ENCODE results near the gene LMX1A.

Gene LMX1A

DNA sequence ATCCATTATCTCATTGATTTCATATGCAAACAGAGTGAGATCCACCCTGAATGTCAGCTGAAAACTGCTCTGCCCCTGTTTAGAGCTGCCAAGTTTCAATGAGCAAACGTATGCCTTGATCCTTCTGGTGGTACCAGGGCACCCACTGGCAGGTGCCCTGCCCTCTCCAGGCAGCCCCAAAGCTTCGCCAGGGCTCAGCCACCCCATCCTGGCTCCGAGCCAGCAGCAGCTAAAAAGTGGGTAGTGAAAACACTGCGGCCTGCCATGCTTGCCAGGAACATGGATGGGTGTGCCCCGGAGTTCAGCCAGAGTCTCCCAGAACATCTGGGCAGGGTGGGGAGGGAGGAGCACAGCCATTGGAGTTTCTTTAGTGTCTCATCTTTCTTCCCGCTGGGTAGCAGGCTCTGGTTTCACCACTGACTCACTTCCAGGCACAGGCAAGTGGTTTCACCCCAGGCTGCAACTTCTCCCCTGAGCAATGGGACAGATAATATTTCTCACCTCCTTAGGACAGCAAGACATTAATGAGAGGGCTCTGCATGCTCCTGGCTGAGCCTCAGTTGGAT lies 8.1 kb upstream of the LMX1A start:
- H3K9me3 ChIP-seq (ENCODE audit: control insufficient read depth, insufficient read depth, low read depth, low read length), result no peaks in the 10 kb centered on the region
- H3K4me1 ChIP-seq (ENCODE audit: control insufficient read depth, insufficient read depth, low read length), result peaks cover 3% of the 10 kb centered on the region; the same call in 1 of the 2 replicates
- H3K27me3 ChIP-seq (ENCODE audit: control insufficient read depth, insufficient read depth, low read length), result peaks cover 44% of the 10 kb centered on the region
- H3K9ac ChIP-seq (ENCODE audit: low read length), result no peak overlapping the region
- no peak overlapping the region for H3K4me3 ChIP-seq (ENCODE audit: low read depth, low read length)
- H3K27ac ChIP-seq (ENCODE audit: low read depth, low read length), result no peak overlapping the region
- H3K36me3 ChIP-seq (ENCODE audit: control insufficient read depth, insufficient read depth, low read length), result no peaks in the 10 kb centered on the region

DNA sequence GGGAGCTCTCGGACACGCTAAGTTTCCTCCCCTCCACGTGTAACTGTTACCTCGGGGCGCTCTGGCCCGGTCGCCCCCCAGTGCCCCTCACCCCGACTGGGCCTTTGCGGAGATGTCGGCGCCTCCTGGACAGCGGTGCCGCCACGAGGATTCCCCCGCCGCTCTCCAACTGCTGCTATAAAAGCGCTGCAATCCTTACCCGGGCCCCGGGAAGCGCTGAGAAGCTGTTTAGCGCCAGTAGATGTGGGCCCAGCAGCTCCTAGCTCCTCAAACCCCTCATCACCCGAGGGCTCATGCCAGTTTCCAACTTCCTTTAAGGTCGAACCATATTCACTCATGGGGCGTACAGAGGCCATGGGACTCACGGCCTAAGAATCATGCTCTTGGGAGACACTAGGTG lies 361 bp upstream of the LMX1A start:
- Histone ChIP-seq H3K4me1 (ENCODE audit: control insufficient read depth, insufficient read depth, low read length) (peaks cover 36% of the 10 kb centered on the region), H3K27me3 (ENCODE audit: control insufficient read depth, insufficient read depth, low read length) (peaks cover 99% of the 10 kb centered on the region), H3K4me3 (ENCODE audit: low read depth, low read length) (peak overlapping the region; percentile 67), H3K36me3 (ENCODE audit: control insufficient read depth, insufficient read depth, low read length) (no peaks in the 10 kb centered on the region), H3K9ac (ENCODE audit: low read length) (no peak overlapping the region), H3K9me3 (ENCODE audit: control insufficient read depth, insufficient read depth, low read depth, low read length) (no peaks in the 10 kb centered on the region), H3K27ac (ENCODE audit: low read depth, low read length) (no peak overlapping the region)

- Histone ChIP-seq H3K4me1 (ENCODE audit: control insufficient read depth, insufficient read depth, low read length) (peaks cover 48% of the 10 kb centered on the region), H3K9ac (ENCODE audit: low read length) (no peak overlapping the region), H3K27me3 (ENCODE audit: control insufficient read depth, insufficient read depth, low read length) (peaks cover 99% of the 10 kb centered on the region), H3K27ac (ENCODE audit: low read depth, low read length) (no peak overlapping the region), H3K36me3 (ENCODE audit: control insufficient read depth, insufficient read depth, low read length) (no peaks in the 10 kb centered on the region), H3K9me3 (ENCODE audit: control insufficient read depth, insufficient read depth, low read depth, low read length) (no peaks in the 10 kb centered on the region), H3K4me3 (ENCODE audit: low read depth, low read length) (peak overlapping the region; percentile 67)
These were observed 1.2 kb downstream of the LMX1A start for GRCh38 chr1:165355139-165355976.

DNA sequence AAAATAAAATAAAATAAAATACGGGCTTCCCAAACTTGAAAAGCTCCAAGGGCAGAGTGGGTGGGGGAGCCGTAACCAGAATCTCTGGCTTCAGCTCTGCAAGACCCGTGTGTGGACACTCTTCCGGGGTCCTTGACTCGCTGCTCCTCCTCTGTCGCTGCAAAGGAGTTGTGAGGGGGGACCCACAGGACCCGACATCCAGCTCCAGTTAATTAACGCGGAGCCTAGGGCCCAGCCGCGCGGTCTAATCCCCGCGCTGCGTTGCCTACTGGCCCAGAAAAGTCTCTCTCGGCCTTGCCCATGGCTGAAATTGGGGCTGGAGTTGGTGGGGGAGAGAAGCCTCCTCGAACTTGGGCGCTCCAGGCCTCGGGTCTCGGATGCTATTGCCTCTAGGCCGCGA lies 1.8 kb downstream of the LMX1A start:
- H3K4me3 ChIP-seq (ENCODE audit: low read depth, low read length), result peak overlapping the region; percentile 67
- H3K27me3 ChIP-seq (ENCODE audit: control insufficient read depth, insufficient read depth, low read length), result peaks cover 99% of the 10 kb centered on the region
- H3K9ac ChIP-seq (ENCODE audit: low read length), result no peak overlapping the region
- H3K4me1 ChIP-seq (ENCODE audit: control insufficient read depth, insufficient read depth, low read length), result peaks cover 48% of the 10 kb centered on the region
- no peak overlapping the region for H3K27ac ChIP-seq (ENCODE audit: low read depth, low read length)
- H3K36me3 ChIP-seq (ENCODE audit: control insufficient read depth, insufficient read depth, low read length), result no peaks in the 10 kb centered on the region
- H3K9me3 ChIP-seq (ENCODE audit: control insufficient read depth, insufficient read depth, low read depth, low read length), result no peaks in the 10 kb centered on the region

DNA sequence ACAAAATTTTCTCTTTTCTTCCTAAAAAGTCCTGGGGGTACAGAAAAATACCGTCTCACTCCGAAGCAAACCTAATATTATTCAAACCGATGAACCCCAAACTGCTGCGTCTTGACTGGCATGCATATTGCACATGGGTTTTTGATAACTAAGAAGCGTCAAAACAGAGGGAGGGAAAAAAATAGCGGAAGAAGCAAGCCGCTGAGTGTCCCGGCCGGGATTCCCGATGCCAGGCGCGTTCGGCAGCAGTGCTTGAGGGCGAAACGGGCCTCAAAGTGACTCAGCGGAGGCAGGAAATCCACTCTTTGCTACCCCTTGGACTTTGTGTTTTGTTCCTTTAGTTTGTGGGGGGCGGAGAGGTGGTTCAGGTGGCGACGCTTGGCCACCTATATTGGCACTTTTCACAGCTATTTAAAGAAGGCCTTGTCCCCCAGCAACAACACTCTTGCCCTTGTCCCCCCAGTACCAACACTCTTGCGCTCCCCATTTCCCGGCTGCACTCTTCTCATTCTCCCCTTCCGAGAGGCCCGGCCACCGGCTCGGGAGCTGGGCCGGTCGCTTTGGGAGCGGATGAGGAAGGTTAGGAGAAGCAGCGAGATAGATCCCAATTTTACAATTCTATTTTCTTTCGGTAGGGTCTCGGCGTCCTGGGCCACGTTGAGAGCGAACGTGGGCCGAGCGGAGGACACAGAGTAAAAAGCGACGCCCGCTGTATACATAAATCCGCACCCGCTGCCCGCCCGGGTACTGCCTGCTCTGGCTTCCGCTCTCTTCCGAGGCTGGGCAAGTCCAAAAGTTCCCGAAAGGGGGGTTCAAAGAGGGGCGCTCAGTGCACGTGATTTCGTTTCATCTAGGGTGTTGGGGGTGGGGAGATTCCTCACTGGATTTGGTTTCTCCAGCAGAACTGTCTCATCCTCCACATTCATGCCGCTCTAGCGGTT lies 2.5 kb downstream of the LMX1A start:
- peaks cover 48% of the 10 kb centered on the region for H3K4me1 ChIP-seq (ENCODE audit: control insufficient read depth, insufficient read depth, low read length)
- H3K4me3 ChIP-seq (ENCODE audit: low read depth, low read length), result peak overlapping the region; percentile 67
- no peak overlapping the region for H3K27ac ChIP-seq (ENCODE audit: low read depth, low read length)
- H3K27me3 ChIP-seq (ENCODE audit: control insufficient read depth, insufficient read depth, low read length), result peaks cover 100% of the 10 kb centered on the region
- no peaks in the 10 kb centered on the region for H3K36me3 ChIP-seq (ENCODE audit: control insufficient read depth, insufficient read depth, low read length)
- no peak overlapping the region for H3K9ac ChIP-seq (ENCODE audit: low read length)
- H3K9me3 ChIP-seq (ENCODE audit: control insufficient read depth, insufficient read depth, low read depth, low read length), result no peaks in the 10 kb centered on the region

GRCh38 chr1:165352442-165353293 lies 3.8 kb downstream of the LMX1A start:
- H3K9me3 ChIP-seq (ENCODE audit: control insufficient read depth, insufficient read depth, low read depth, low read length), result no peaks in the 10 kb centered on the region
- H3K9ac ChIP-seq (ENCODE audit: low read length), result no peak overlapping the region
- peaks cover 53% of the 10 kb centered on the region for H3K4me1 ChIP-seq (ENCODE audit: control insufficient read depth, insufficient read depth, low read length)
- H3K4me3 ChIP-seq (ENCODE audit: low read depth, low read length), result peak overlapping the region; percentile 61
- H3K36me3 ChIP-seq (ENCODE audit: control insufficient read depth, insufficient read depth, low read length), result no peaks in the 10 kb centered on the region
- peaks cover 95% of the 10 kb centered on the region for H3K27me3 ChIP-seq (ENCODE audit: control insufficient read depth, insufficient read depth, low read length)
- no peak overlapping the region for H3K27ac ChIP-seq (ENCODE audit: low read depth, low read length)

GRCh38 chr1:165351863-165352441 lies 4.6 kb downstream of the LMX1A start:
- peak overlapping the region; percentile 61 for H3K4me3 ChIP-seq (ENCODE audit: low read depth, low read length)
- H3K27ac ChIP-seq (ENCODE audit: low read depth, low read length), result no peak overlapping the region
- H3K27me3 ChIP-seq (ENCODE audit: control insufficient read depth, insufficient read depth, low read length), result peaks cover 87% of the 10 kb centered on the region
- no peaks in the 10 kb centered on the region for H3K36me3 ChIP-seq (ENCODE audit: control insufficient read depth, insufficient read depth, low read length)
- peaks cover 47% of the 10 kb centered on the region for H3K4me1 ChIP-seq (ENCODE audit: control insufficient read depth, insufficient read depth, low read length)
- no peaks in the 10 kb centered on the region for H3K9me3 ChIP-seq (ENCODE audit: control insufficient read depth, insufficient read depth, low read depth, low read length)
- H3K9ac ChIP-seq (ENCODE audit: low read length), result no peak overlapping the region

DNA sequence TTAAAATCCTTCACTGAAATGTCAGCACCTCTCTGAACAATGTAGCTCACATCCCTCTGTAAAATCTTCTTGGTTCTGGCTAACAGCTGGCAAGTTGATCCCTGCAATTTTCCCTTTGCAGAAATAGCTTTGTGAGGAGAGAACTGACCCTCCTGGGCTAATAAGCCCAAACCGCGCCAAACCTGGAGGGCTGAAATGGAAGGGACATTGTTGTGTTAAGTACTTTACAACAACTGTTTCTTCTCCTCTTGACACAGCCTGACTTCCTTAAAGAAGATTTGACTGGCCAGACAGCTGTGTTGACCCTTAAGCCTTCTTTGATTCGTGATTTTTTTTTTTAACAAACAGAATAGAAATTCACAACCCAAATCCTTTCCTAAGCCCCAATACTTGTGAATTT lies 5.7 kb downstream of the LMX1A start:
- peaks cover 46% of the 10 kb centered on the region for H3K4me1 ChIP-seq (ENCODE audit: control insufficient read depth, insufficient read depth, low read length)
- no peak overlapping the region for H3K9ac ChIP-seq (ENCODE audit: low read length)
- H3K27me3 ChIP-seq (ENCODE audit: control insufficient read depth, insufficient read depth, low read length), result peaks cover 84% of the 10 kb centered on the region
- no peak overlapping the region for H3K4me3 ChIP-seq (ENCODE audit: low read depth, low read length)
- H3K27ac ChIP-seq (ENCODE audit: low read depth, low read length), result no peak overlapping the region
- no peaks in the 10 kb centered on the region for H3K36me3 ChIP-seq (ENCODE audit: control insufficient read depth, insufficient read depth, low read length)
- H3K9me3 ChIP-seq (ENCODE audit: control insufficient read depth, insufficient read depth, low read depth, low read length), result no peaks in the 10 kb centered on the region

DNA sequence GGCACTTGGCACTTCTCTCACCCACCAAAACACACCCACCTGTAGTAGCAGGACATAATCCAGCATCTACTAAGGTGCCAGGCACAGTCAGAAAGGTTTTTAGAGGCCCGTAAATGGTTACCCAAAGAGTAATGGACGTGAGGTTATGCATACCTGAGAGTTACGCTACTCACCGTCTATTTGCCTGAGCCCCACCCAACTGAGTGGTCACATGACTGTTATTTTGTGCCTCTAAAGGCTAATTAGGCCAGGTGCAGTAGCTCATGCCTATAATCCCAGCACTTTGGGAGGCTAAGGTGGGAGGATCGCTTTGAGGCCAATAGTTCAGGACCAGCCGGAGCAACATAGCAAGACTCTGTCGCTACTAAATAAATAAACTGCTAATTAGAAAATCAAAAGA lies 11.0 kb downstream of the LMX1A start:
- Histone ChIP-seq H3K27ac (ENCODE audit: low read depth, low read length) (no peak overlapping the region), H3K4me3 (ENCODE audit: low read depth, low read length) (no peak overlapping the region), H3K9ac (ENCODE audit: low read length) (no peak overlapping the region), H3K4me1 (ENCODE audit: control insufficient read depth, insufficient read depth, low read length) (peaks cover 13% of the 10 kb centered on the region), H3K36me3 (ENCODE audit: control insufficient read depth, insufficient read depth, low read length) (no peaks in the 10 kb centered on the region), H3K9me3 (ENCODE audit: control insufficient read depth, insufficient read depth, low read depth, low read length) (no peaks in the 10 kb centered on the region), H3K27me3 (ENCODE audit: control insufficient read depth, insufficient read depth, low read length) (peaks cover 43% of the 10 kb centered on the region)

- Histone ChIP-seq H3K9me3 (ENCODE audit: control insufficient read depth, insufficient read depth, low read depth, low read length) (no peaks in the 10 kb centered on the region), H3K36me3 (ENCODE audit: control insufficient read depth, insufficient read depth, low read length) (no peaks in the 10 kb centered on the region), H3K4me3 (ENCODE audit: low read depth, low read length) (no peak overlapping the region), H3K9ac (ENCODE audit: low read length) (no peak overlapping the region), H3K27ac (ENCODE audit: low read depth, low read length) (no peak overlapping the region), H3K4me1 (ENCODE audit: control insufficient read depth, insufficient read depth, low read length) (peaks cover 12% of the 10 kb centered on the region), H3K27me3 (ENCODE audit: control insufficient read depth, insufficient read depth, low read length) (peaks cover 40% of the 10 kb centered on the region)
These were observed 11.8 kb downstream of the LMX1A start for GRCh38 chr1:165344736-165345135.

Measured in HUES6 (cell line).